ENCODE data around the gene NTHL1. TPM values are rescaled to one million over a fixed set of nuclear protein-coding genes. Genes with fewer than 3 reads are reported as not detected.
A peak's percentile ranks its signal among the peaks of the same experiment; 100 is the strongest.

Gene NTHL1
- total and polyA plus RNA-seq, 9 of the 15 experiments (the other 6 are each of a cell fraction or from before 2014, with no cell fraction given), result 1.1 to 58.8 (median 17.6) TPM

DNA sequence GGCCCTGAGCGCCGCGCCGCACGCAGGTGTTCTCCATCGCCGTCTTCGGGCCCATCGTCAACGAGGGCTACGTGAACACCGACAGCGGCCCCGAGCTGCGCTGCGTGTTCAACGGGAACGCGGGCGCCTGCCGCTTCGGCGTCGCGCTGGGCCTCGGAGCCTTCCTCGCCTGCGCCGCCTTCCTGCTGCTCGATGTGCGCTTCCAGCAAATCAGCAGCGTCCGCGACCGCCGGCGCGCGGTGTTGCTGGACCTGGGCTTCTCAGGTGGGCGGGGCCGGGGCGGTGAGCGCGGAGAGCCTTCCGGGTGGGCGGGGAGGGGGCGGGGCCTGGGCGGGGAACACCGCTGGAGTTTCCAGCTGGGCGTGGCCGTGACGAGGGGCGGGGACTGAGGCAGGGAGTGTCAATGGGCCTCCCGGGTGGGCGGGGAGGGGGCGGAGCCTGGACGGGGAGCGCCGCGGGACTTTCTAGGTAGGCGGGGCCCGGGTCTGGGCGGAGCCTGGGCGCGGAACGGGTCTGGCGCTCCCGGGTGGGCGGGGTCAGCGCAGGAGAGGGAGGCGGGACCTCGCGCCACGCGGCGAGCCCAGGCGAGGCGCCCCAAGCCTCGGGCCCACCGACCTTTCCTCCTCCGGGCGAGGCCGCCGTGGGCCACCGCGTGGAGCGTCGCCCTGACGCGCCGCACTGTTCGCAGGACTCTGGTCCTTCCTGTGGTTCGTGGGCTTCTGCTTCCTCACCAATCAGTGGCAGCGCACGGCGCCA is 55.5 kb downstream of the NTHL1 start (continued):
- no peak for TF ChIP-seq ATF2 (CRISPR knock-in tag; IDR thresholded peaks at IDR 0.05)
- no peak for TF ChIP-seq WHSC1 (IDR thresholded peaks at IDR 0.05; ENCODE audit: low read length)
- no peak; a peak in 1 of 4 replicates for TF ChIP-seq SRF (CRISPR knock-in tag; IDR thresholded peaks at IDR 0.05)
- no peak for TF ChIP-seq NCOA2 (IDR thresholded peaks at IDR 0.05; ENCODE audit: partially characterized antibody in 2 of 2)
- peak; percentile 48 for TF ChIP-seq GABPA (tag; conservative IDR thresholded peaks at IDR 0.05; ENCODE audit: low read depth)
- TF ChIP-seq BMI1 (IDR thresholded peaks at IDR 0.05; ENCODE audit: low read length), result no peak
- TF ChIP-seq ZNF3 (CRISPR knock-in tag; IDR thresholded peaks at IDR 0.05), result no peak
- no peak for TF ChIP-seq CBX5 (IDR thresholded peaks at IDR 0.05; ENCODE audit: borderline replicate concordance, low read depth)
- no peak for TF ChIP-seq C11orf30 (IDR thresholded peaks at IDR 0.05; ENCODE audit: low read depth)
- TF ChIP-seq USF2 (CRISPR knock-in tag; IDR thresholded peaks at IDR 0.05), result no peak
- TF ChIP-seq CHD2 (IDR thresholded peaks at IDR 0.05; ENCODE audit: low read depth, low read length), result 0 out of 2 replicates have a peak, but pooled peaks have one; percentile 25
- TF ChIP-seq KDM2B (CRISPR knock-in tag; IDR thresholded peaks at IDR 0.05), result no peak
- no peak for TF ChIP-seq BCLAF1 (IDR thresholded peaks at IDR 0.05; ENCODE audit: borderline replicate concordance in 1 of 2, control insufficient read depth in 1 of 2, low read depth in 2 of 2, low read length in 1 of 2)
- TF ChIP-seq PHTF2 (CRISPR knock-in tag; IDR thresholded peaks at IDR 0.05), result no peak
- no peak; the same call in 1 of the 2 replicates for TF ChIP-seq POLR2H (tag; IDR thresholded peaks at IDR 0.05; ENCODE audit: low read depth)
- TF ChIP-seq ZNF586 (CRISPR knock-in tag; conservative IDR thresholded peaks at IDR 0.05), result no peak
- peak; percentile 63 for TF ChIP-seq CHD1 (IDR thresholded peaks at IDR 0.05; ENCODE audit: low read length)
- no peak for TF ChIP-seq COPS2 (conservative IDR thresholded peaks at IDR 0.05)
- TF ChIP-seq ZC3H8 (IDR thresholded peaks at IDR 0.05), result no peak
- TF ChIP-seq, protein P1, sequence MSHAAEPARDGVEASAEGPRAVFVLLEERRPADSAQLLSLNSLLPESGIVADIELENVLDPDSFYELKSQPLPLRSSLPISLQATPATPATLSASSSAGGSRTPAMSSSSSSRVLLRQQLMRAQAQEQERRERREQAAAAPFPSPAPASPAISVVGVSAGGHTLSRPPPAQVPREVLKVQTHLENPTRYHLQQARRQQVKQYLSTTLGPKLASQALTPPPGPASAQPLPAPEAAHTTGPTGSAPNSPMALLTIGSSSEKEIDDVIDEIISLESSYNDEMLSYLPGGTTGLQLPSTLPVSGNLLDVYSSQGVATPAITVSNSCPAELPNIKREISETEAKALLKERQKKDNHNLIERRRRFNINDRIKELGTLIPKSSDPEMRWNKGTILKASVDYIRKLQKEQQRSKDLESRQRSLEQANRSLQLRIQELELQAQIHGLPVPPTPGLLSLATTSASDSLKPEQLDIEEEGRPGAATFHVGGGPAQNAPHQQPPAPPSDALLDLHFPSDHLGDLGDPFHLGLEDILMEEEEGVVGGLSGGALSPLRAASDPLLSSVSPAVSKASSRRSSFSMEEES (CRISPR knock-in tag; IDR thresholded peaks at IDR 0.05), result no peak
- TF ChIP-seq RBM39 (optimal IDR thresholded peaks at IDR 0.05; ENCODE audit: low read depth, low read length), result no peak
- TF ChIP-seq POLR3G (IDR thresholded peaks at IDR 0.05; ENCODE audit: extremely low read depth, insufficient read length, insufficient replicate concordance), result no peak

Measured in K562 (cell line).